Measurements from ENCODE around the gene ZSWIM9.

GRCh38 chr19:48221628-48222027 is 51.1 kb downstream of the ZSWIM9 start:
- no peak for TF ChIP-seq EZH2 (IDR thresholded peaks at IDR 0.05)
- no peak for TF ChIP-seq CTCF (IDR thresholded peaks at IDR 0.05)
